Panc1 (cell line): Measurements from ENCODE around the gene RAC3.

Source experiments
- CTCF ChIP-seq: fragments of 450-650 bp; IDR thresholded peaks from 2 replicates; pipeline ENCODE4 v1.5.1; 2017; ENCODE audit warnings: mild to moderate bottlenecking
- POLR2AphosphoS5 ChIP-seq: IDR thresholded peaks from 2 replicates; pipeline ENCODE4 v1.6.1; 2012; ENCODE audit warnings: mild to moderate bottlenecking, low read depth, low read length, moderate library complexity
- REST ChIP-seq, 2 experiments: IDR thresholded peaks; 2 replicates each; pipeline ENCODE4 v1.6.1; 2011 to 2012; ENCODE audit warnings: low read depth in 2 of 2, control low read depth in 1 of 2, low read length in 1 of 2, mild to moderate bottlenecking in 1 of 2, moderate library complexity in 1 of 2; ENCODE audit not compliant: insufficient read depth in 1 of 2
- TCF7L2 ChIP-seq: IDR thresholded peaks from 2 replicates; pipeline ENCODE4 v1.6.1; 2011; ENCODE audit warnings: mild to moderate bottlenecking, low read depth, low read length, inconsistent platforms

GRCh38 chr17:82064433-82065192 is 33.1 kb downstream of the RAC3 start:
- TF ChIP-seq CTCF (no peak), POLR2AphosphoS5 (no peak), TCF7L2 (no peak), REST (IDR thresholded peaks at IDR 0.05; ENCODE audit: insufficient read depth in 1 of 2, low read depth in 2 of 2, low read length in 1 of 2) (no peak)
